T-helper 2 cell treated with Interferon-gamma antibody and Interleukin-4, amounts not matched to agents 100 ng/mL and 5 ng/mL, for 36 hours (primary cell): Measurements from ENCODE around the gene PRPF6. TPM values are rescaled to one million over a fixed set of nuclear protein-coding genes. Genes with fewer than 3 reads are reported as not detected.

Experiments used
- intact Hi-C: fragments of 100-400 bp; cut with micrococcal nuclease; formaldehyde crosslinking; loops from one replicate; pipeline ENCODE4 v1.15.1; 2023
- total RNA-seq: library from RNA; stranded (reverse); gene quantifications from 2 replicates; pipeline ENCODE4 v1.2.3, GENCODE V29; 2022

PRPF6 gene
- total RNA-seq, 1 donor from 2014 or later = 69.4 TPM

DNA sequence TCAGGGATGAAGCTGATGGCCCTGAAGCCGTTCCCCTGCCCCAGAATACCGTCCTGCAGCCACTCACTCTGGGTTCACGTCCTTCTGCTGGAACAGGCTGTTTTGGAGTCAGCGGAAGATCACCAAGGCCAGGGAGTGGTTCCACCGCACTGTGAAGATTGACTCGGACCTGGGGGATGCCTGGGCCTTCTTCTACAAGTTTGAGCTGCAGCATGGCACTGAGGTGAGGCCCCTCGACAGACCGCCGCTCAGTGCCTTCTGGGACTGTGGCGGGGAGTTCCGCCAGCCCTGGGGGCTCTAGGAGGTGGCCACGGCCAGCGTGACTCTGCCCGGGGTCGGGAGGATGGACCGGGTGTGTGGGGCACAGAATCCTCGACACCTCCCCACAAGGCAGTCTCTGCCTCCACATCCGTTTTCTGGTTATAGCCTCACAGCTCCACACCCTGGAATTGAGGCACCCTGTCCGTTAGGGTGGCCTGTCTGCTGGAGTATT is 50.9 kb downstream of the PRPF6 start:
- intact Hi-C loops = no loop called here

DNA sequence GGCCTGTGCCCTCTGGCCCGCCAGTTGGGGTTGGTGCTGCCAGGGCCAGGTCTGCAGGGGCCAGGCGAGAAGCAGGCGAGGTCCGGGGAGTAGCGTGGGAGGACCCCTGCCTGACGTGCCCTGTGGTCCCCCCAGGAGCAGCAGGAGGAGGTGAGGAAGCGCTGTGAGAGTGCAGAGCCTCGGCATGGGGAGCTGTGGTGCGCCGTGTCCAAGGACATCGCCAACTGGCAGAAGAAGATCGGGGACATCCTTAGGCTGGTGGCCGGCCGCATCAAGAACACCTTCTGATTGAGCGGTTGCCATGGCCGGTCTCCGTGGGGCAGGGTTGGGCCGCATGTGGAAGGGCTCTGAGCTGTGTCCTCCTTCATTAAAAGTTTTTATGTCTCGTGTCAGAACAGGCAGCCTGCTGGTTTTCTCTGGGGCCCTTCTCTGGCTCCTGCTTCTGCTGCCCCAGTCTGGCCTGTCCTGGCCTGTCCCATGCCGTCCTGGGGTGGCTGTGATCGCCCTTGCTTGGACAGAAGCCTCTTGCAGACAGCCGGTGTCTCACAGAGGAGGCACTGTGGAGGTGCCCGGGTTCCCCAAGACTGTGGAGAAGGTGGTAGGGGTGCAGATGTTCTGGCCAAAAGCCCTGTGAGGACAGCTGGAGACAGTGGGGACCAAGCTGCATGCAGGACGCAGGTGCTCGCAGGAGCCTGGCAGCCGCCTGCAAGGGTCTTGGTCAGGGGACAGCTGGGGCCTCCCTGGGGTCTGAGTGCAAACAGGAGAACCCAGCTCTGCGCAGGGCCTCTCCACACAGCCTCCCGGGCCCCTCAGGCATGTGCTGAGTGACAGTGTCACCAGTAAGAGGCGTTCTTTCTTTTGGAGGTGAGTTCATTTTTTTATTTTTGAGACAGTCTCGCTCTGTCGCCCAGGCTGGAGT is 52.0 kb downstream of the PRPF6 start:
- intact Hi-C loops = no loop called here

DNA sequence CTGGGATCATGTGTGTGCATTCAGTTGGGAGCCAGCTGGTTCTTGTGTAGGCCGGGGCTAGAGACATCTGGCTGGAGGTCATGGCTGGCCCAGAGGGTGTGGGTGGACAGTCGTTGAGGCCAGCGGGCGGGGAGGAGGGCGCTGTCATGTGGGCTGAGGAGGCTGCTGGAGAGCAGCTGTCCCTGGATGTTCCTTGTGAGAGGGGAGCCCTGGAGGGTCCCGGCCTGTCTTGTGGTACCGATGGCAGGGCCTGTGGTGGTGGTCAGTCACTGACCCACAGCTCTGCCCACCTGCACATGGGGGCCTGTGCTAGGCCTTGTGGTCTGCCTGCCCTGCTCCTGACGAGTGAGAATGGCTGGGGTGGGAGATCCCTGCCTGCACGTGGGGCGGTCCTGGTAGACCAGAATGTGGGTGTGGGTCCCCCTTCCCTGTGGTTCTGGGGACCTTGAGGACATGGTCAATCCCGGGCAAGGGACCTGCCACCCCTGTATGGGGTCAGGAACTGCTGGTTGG is 53.1 kb downstream of the PRPF6 start:
- intact Hi-C loops = no loop called here

DNA sequence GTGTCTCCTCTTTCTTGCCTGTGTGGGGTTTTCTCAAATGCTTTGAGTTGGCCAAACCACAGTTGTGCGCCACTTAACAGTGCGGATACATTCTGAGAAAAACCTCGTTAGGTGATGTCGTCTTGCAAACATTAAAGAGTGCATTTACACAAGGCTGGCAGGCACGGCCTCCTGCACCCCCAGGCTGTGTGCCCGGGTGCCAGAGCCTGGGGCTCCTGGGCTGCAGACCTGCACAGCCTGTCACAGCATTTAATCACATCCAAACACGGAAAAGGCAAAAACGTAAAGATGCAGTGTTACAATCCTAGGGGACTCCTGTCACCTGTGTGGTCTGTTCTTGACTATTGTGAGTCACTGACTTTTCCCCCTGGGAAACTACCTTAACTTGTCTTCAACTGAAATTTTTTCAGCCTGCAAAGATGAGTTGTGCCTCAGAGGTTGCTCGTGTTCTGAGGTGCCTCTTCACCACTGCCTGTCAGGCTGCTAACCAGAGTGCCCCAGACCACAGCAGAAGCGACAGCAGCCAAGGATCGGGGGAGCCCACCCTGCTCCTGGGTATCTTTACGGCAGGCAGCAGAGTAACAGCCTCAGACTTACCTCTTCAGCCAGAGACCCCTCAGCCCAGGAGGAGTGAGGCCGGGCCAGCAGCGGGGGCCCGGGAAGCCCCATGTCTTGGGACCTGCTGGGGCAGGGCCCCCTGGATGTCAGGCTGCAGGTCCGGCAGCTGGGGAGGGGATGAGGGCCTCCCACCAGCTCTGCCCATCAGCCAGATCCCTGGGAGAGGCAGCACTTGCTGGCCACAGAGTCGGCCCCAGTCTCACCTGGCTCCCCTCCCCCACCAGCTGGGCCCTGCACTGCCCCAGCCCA is 54.4 kb downstream of the PRPF6 start:
- intact Hi-C loops = loop anchor here (5.0 kb wide), 1 partner anchor 42 kb away; the partner anchor contains the start of gene RGS19

DNA sequence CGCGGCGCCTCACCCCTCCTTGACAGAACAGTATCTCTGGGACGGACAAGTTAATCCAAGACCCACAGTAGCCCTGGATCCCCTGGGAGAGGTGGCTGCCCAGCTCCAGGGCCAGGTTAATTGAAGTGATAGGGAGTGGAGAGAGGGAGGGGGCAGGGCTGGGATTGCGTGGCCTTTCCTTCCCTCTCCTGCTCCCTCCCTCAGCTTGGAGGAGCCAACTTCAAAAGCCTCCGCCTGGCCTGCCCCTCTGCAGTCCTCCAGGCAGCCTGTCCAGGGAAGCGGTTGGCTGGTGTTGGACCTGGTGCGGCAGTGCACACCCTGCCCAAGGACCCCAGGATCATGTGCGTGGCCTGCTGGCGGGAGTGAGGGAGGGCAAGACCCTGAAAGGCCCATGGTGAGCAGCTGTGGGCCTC is 55.0 kb downstream of the PRPF6 start, which contains the start of gene C20orf204:
C20orf204 (plus strand) TSS at position 250 of the 413 bp plus-strand sequence; CDS start at position 392, 142 bp downstream.
- intact Hi-C loops = loop anchor here (5.0 kb wide), 1 partner anchor 41 kb away; the partner anchor contains the start of gene RGS19

DNA sequence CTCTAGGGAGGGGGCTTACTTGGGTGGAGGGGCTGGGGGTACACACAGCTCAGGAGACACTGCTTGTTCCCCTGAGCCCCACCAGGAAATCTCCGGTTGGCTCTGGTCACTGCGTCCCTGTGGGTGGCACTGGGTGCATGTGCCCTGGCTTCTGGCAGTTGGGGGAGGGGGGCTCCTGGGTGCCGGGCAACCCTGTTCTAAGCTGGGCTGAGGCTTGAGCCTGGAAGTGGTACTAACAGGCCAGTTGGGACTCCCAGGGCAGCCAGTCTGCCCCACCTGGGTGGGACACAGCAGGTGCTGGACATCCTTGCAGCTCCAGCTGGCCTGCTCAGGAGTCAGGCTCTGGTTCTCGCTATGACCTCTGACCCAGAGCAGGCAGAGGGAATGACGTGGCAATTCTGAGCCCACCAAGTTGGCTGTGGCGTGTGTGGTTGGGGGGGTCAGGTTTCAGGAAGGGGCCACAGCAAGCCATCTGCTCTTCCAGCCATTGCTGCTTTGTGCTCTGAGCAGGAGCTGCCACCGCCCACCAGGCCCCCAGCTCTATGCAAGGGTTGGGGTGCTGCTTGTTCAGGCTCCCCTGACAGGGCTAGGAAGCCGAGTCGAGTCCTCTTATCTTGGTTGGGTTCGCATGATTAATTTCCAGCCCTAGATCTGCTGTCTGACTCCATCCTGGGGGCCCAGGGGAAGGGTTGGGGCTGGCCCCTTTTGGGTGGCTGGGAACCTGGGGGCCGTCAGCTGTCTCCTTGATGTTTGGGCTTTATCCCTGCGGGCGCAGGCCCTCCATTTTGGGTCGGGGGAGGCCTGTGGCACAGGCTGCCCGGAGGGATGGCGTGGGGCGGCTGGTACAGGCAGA is 55.6 kb downstream of the PRPF6 start:
- intact Hi-C loops = loop anchor here (5.0 kb wide), 1 partner anchor 41 kb away; the partner anchor contains the start of gene RGS19

DNA sequence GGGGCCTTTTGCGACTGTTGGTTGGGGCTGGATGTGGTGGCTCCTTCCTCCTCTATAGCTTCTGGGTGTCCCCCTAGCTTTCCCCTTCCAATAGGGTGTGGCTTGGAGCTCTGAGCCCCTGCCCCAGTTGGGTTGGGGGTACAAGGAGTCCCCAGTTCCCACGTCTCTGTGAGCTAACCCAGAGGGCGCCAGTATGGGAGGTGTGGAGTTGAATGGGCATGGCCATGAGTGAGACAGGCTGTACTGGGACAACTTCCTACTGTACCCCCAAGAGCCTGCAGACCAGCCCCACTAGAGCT is 56.2 kb downstream of the PRPF6 start:
- intact Hi-C loops = loop anchor here (5.0 kb wide), 1 partner anchor 40 kb away; the partner anchor contains the start of gene RGS19

DNA sequence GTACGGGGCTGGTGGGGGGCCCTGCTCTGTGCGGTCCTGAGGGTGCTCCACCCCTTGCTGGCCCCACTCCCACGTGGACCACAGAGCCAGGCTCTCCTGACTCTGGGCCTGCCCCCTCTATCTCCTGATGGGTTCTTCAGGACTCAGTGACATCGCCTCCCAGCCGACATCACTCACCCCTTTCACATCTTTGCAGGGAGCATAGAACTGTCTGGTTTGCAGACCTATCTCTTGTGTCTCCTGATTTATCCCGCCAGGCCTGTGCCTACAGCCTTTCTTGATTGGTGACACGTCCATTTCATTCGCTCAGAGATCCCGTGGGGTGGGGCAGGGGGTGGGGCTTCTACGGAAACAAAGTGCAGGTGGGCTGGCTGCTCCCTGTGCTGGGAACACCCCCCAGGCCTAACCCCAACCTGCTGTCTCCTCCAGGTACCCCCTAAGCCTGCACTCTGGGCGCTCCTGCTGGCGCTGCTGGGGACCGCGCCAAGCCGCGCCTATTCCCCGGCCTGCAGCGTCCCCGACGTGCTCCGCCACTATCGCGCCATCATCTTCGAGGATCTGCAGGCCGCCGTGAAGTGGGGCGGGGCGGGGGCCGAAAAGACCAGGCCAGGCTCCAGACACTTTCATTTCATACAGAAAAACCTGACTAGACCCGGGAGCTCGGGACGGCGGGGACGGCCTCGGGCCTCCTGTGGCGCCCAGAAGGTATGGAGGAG is 56.7 kb downstream of the PRPF6 start:
- intact Hi-C loops = loop anchor here (1.0 to 5.0 kb wide), 5 partner anchors 12 to 83 kb away; partner anchors contain the start of genes RGS19 and SOX18

DNA sequence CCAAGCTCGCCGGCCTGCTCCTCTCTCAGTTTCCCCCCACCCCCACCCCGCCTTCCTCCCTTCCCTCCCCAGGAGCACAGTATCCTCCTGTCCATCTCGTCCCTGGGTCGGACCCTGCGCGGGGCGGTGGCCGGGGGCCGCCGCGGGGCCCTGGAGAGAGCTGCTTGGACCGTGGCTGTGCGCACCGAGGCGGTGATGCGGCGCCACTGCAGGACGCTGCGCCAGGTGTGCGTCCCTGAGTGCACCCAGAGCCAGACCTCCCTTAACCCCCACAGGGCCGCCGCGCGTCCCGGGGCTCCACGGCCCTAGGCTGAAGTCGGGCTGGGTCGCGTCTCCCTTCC is 57.3 kb downstream of the PRPF6 start:
- intact Hi-C loops = loop anchor here (1.0 to 5.0 kb wide), 5 partner anchors 11 to 83 kb away; partner anchors contain the start of genes RGS19 and SOX18

DNA sequence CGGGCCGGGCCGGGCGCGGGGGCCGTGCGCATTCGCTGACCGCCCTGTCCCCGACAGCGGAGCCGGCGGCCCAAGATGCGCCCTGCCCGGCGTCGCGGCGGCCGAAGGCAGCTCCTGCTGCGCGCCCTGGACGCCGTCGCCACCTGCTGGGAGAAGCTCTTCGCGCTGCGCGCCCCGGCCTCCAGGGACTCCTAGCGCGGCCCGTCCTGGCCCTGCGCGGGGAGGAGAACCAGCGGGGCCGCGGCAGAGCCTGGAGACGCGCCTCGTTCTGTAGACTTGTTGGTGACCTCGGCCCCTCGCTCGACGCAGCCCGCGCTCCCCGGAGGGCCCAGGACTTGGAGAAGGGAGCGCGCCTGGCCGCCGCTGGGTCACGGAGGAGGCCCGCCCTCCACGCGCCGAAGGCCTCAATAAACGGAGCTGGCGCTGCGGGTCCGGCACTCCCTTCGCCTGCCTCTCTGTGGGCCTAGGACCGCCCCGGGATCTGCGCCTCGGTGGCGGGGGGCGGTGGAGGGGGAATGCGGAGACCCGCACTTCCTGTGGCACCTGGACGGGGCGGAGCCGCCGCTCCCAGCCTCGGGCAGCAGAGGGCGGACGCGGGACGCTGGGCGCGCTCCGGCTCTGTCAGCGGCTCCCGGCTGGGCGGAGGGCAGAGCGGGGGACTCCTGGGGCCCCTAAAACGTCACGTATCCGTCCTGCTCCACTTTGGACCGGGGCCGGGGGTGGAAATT is 57.8 kb downstream of the PRPF6 start:
- intact Hi-C loops = loop anchor here (1.0 to 5.0 kb wide), 5 partner anchors 11 to 82 kb away; partner anchors contain the start of genes RGS19 and SOX18

DNA sequence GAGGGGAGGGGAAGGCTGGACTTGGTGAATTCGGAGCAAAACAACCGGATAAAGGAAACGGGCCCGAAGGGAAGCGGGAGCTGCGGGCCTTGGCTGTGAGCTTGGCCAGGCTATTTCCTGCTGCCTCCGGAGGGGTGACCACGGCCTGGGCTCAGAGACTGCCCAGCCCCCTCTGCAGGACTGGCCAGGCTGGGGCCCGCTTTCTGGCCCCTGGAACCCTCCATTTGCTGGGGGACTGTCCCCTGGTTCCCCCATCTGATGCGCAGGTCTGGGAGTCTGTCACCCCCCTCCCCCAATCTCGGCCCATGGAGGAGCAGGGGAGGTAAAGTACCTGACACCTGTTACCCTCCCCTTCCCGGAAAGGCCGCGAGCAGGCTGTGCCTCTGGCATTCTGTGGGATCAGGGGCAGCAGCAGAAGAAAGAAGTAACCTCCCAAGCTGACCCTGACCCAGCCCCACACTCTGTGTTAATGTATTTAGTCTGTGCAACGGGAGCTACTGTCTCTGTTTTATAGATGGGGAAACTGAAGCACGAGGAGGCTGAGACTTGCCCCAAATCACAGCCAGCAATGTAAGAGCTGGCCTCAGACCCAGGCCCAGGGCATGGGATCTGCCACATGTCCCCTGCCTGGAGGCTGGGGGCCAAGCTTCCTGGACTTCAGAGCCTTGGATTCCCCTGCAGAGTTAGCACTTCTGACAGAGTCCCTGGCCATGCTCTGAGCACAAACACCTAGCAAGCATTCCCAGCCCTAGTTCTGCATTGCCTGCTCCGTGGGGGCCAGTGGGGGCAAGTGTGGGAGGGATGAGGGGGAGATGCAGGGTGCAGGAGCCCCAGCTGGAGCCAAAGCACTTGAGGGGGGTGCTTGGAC is 58.6 kb downstream of the PRPF6 start:
- intact Hi-C loops = loop anchor here (2.0 to 5.0 kb wide), 3 partner anchors 17 to 81 kb away; partner anchors contain the start of gene RGS19

DNA sequence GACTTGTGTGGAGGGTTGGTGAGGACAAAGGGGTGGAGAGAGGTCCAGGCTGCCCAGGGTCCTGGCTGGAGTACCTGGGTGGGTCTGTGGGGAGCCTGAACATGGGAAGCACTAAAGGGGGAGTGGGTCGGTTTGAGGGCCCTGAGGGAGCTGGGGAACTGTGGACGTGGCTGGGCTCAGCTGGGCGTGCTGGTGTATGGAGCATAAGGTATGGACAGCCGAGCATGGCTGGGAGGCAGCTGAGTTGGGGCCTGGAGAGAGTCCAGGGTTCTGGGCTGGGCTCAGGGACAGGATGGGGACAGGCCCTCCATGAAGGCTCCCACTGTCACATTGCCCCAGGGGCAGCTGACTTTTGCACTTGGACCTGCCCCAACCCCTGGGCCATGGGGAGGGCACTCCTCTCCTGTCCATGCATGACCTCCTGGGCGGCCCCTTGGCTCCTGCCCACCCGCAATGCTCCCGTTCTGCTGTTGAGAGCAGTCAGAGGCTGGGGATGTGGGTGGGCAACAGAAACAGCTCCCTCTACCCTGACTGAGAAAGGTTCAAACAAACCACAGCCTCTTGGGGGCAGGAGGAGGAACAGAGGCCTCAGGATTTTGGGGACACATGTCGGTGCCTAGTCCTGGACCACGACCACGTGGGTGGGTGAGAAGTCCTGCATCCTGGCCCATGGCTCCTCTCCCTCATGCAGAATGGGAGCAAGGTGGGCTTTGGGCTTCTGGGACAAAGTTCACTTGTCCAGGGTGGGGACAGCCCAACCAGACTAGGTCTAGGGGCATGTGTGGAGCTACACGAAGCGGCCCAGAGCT is 59.5 kb downstream of the PRPF6 start:
- intact Hi-C loops = no loop called here

DNA sequence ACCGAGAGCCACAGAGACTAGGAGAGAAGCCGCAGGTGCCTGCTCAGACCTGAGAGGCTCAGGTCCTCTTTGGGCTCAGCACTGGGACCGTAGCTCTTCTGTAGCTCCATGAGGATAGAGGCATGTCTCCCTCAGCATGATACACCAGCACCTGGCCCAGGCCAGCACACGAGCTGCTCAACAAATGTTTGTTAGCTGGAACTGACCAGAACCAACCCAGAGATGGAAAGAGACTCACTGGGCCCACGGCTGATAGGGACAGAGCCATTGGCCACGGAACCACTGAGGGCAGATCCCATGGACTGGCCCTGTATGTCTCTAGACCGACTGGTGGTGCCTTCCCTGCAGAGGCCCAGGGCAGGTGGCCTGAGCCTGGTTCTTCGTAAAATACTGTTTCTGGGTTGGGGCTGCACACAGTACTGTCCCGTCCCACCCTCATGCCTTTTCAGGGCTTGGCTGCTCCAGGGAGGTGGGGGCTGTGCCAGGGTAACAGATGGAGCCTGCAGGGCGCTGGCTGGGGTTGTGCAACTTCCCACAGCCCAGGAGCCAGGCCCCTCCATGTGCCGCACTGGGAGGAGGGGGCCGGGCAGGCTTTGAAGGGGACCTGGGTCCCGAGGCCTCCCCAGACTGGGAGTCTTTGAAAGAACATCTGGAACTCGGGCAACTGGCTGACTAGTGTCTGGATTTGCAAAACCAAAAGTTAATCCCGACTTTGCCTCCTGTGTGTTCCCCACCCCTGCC is 60.3 kb downstream of the PRPF6 start:
- intact Hi-C loops = no loop called here

DNA sequence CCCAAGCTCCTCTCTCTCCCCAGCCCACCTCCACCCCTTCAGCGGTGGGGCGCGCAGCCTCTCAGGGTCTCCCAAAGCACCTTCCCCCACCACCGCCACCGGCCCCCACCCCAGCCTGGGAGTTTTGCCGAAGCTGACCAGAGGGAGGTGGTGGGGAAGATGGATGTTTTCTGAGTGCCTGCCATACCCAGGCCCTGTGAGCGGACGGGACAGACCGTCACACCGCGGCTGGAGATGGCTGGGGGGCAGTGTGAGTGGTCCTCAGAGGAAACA is 60.8 kb downstream of the PRPF6 start:
- intact Hi-C loops = no loop called here

DNA sequence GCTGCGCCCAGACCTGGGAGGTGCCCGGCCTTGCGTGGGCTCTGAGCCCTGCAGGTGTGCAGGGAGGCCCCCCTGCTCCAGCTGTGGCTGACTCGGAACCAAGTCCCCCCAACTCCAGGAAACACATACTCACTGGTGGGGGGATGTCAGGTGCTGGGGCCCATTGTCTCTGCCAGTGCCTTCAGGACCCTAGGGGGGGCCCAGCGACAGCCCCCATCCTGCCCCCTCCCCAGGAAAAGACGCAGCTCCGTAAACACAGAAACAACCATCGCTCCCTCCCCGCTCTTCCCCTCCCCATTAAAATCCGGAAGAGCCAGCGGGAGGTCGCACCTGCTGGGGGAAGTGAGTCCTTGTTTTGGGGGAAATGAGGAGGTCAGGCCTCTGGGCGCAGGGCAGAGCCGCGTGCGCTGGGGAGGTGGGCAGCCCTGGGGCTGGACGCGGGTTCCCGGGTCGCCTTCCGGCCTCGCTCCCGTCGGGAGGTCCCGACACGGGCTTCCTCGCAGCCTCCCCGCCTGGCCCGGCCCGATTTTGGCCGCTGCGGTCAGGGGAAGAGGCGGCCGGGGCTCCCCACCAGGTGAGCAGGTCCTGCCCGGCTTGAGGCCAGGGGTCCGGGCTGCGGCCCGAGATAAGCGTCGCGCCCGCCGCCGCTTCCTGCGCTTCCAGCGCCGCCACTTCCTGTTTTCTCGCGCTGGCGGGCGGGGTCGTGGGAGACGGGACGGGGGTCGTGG is 61.3 kb downstream of the PRPF6 start:
- intact Hi-C loops = no loop called here

DNA sequence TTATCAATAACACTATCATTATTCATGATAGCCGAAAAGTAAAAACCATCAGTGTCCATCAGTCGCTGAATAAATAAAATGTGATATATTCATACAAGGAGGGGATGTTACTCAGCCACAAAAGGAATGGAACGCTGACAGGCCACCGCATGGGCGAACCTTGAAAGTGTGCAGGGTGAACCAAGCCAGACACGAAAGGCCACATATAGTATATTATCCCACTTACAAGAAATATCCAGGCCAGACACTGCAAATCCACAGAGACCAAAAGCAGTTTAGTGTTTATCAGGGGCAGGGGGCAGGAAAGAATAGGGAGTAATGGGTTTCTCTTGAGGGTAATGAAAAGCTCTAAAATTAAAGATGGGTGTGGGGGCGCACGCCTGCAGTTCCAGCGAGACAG is 62.8 kb downstream of the PRPF6 start:
- intact Hi-C loops = no loop called here
